B cell (primary cell): ENCODE measurements around the gene GTPBP3. TPM values are rescaled to one million over a fixed set of nuclear protein-coding genes. Genes with fewer than 3 reads are reported as not detected.

Source experiments
- ATAC-seq: fragments of 200-7000 bp; cut with Tn5 transposase; one replicate; pipeline ENCODE4 v1.10.0; 2021; ENCODE audit warnings: low read depth, mild to moderate bottlenecking, moderate number of reproducible peaks, moderate library complexity
- CTCF ChIA-PET: fragments of 350-600 bp; sonication (Branson Sonifier 250); formaldehyde crosslinking; loops from one replicate; lab custom pipeline; 2021; ENCODE audit warnings: antibody characterized with exemption, inconsistent platforms; lab: Charles Lee
- POLR2A ChIA-PET: fragments of 350-600 bp; sonication (Branson Sonifier 250); formaldehyde crosslinking; loops from one replicate; lab custom pipeline; 2021; ENCODE audit warnings: antibody characterized with exemption; lab: Charles Lee
- DNase-seq: peaks from one replicate; pipeline ENCODE4 v3.0.0; 2013
- H2AFZ ChIP-seq: 2 replicates; pipeline ENCODE4 v1.6.1; 2012; ENCODE audit warnings: mild to moderate bottlenecking, low read depth, low read length; ENCODE audit not compliant: insufficient read depth, poor library complexity, severe bottlenecking
- H3K27ac ChIP-seq, 2 donors: 1 replicate in 1 of 2; 2 replicates in 1 of 2; pipeline ENCODE4 v1.5.1; 2012 to 2013; ENCODE audit warnings: low read length in 2 of 2, mild to moderate bottlenecking in 2 of 2, moderate library complexity in 1 of 2
- H3K27me3 ChIP-seq, 4 experiments: fragments of 200-600 bp in 1 of 4; sonication (generic) in 1 of 4; replicated peaks in 1 of 4; 1 replicate in 2 of 4; 2 replicates in 2 of 4; pipeline versions ENCODE4 v1.6.1 to v1.7.0; 2013 to 2016; ENCODE audit warnings: low read length in 3 of 4, mild to moderate bottlenecking in 2 of 4, mixed read lengths in 1 of 4, moderate library complexity in 1 of 4; ENCODE audit not compliant: insufficient read depth in 4 of 4, control insufficient read depth in 3 of 4; ENCODE audit errors: control extremely low read depth in 1 of 4
- H3K36me3 ChIP-seq, 2 experiments: replicated peaks in 1 of 2; 1 replicate in 1 of 2; 2 replicates in 1 of 2; pipeline versions ENCODE4 v1.6.1 to v1.7.1; 2013; ENCODE audit warnings: low read length in 1 of 2; ENCODE audit not compliant: insufficient read depth in 2 of 2, control insufficient read depth in 1 of 2; ENCODE audit errors: control extremely low read depth in 1 of 2, extremely low read depth in 1 of 2
- H3K4me1 ChIP-seq, 2 donors: fragments of 200-600 bp in 1 of 2; sonication (generic) in 1 of 2; 1 replicate in 1 of 2; 2 replicates in 1 of 2; pipeline versions ENCODE4 v1.5.1 to v1.6.1; 2013 to 2017; ENCODE audit warnings: low read length in 2 of 2; ENCODE audit not compliant: control insufficient read depth in 2 of 2, insufficient read depth in 2 of 2
- H3K4me2 ChIP-seq: replicated peaks from 2 replicates; pipeline ENCODE3; 2012; ENCODE audit warnings: mild to moderate bottlenecking, low read depth, low read length; ENCODE audit not compliant: poor library complexity, severe bottlenecking
- H3K4me3 ChIP-seq, 5 experiments: fragments of 200-600 bp in 1 of 5; sonication (generic) in 1 of 5; 1 replicate in 3 of 5; 2 replicates in 2 of 5; pipeline versions ENCODE4 v1.5.1 to v1.7.0; 2011 to 2016; ENCODE audit warnings: low read length in 4 of 5, mild to moderate bottlenecking in 4 of 5, low read depth in 2 of 5, control low read depth in 1 of 5, moderate library complexity in 1 of 5; ENCODE audit not compliant: insufficient read depth in 1 of 5; ENCODE audit errors: control extremely low read depth in 1 of 5, extremely low read depth in 1 of 5
- H3K79me2 ChIP-seq: fragments of 200-600 bp; sonication (generic); one replicate; pipeline ENCODE4 v1.6.0; 2016; ENCODE audit warnings: low read length; ENCODE audit not compliant: control insufficient read depth, insufficient read depth
- H3K9ac ChIP-seq: fragments of 200-600 bp; sonication (generic); 2 replicates; pipeline ENCODE4 v1.6.1; 2017; ENCODE audit warnings: mild to moderate bottlenecking, low read length, moderate library complexity
- H3K9me3 ChIP-seq, 3 donors: one replicate each; pipeline versions ENCODE4 v1.6.1 to v1.7.1; 2013; ENCODE audit warnings: low read length in 2 of 3; ENCODE audit not compliant: control insufficient read depth in 2 of 3, insufficient read depth in 1 of 3; ENCODE audit errors: control extremely low read depth in 1 of 3
- H4K20me1 ChIP-seq: 2 replicates; pipeline ENCODE4 v1.6.0; 2012; ENCODE audit warnings: mild to moderate bottlenecking, low read length; ENCODE audit not compliant: insufficient read depth, control insufficient read depth, poor library complexity, severe bottlenecking
- H3K27ac Mint-ChIP-seq: one replicate; pipeline ENCODE4 v1.8.0; 2021; ENCODE audit warnings: mixed read lengths
- H3K27me3 Mint-ChIP-seq: one replicate; pipeline ENCODE4 v1.8.0; 2021; ENCODE audit warnings: mixed read lengths
- H3K4me1 Mint-ChIP-seq: one replicate; pipeline ENCODE4 v1.8.0; 2021; ENCODE audit warnings: mixed read lengths
- H3K4me3 Mint-ChIP-seq: one replicate; pipeline ENCODE4 v1.8.0; 2021; ENCODE audit warnings: mixed read lengths
- H3K9me3 Mint-ChIP-seq: one replicate; pipeline ENCODE4 v1.8.0; 2022; ENCODE audit warnings: mixed read lengths; ENCODE audit not compliant: insufficient read depth
- EZH2 ChIP-seq: IDR thresholded peaks from 2 replicates; pipeline ENCODE4 v1.6.1; 2012; ENCODE audit warnings: borderline replicate concordance, low read depth, mild to moderate bottlenecking, moderate library complexity, low read length; ENCODE audit not compliant: insufficient read depth, poor library complexity, severe bottlenecking
- WGBS: methylation state at CpG from one replicate; pipeline ENCODE4 v1.1.5; 2013; ENCODE audit warnings: missing lambda C conversion rate; ENCODE audit not compliant: insufficient coverage; 5-methylcytosine and 5-hydroxymethylcytosine counted together
- intact Hi-C: fragments of 100-400 bp; cut with micrococcal nuclease; formaldehyde crosslinking; loops from one replicate; pipeline ENCODE4 v1.10.0; 2022
- polyA plus RNA-seq: library from polyadenylated mRNA; depleted of rRNA; stranded (reverse); fragments of >200 nt; gene quantifications from 2 replicates; pipeline ENCODE4 v1.2.3, GENCODE V29; 2012
- total RNA-seq, 2 donors: library from RNA; stranded (reverse); fragments of 120-200 nt in 1 of 2; gene quantifications; 1 replicate in 1 of 2; 2 replicates in 1 of 2; pipeline versions ENCODE4 v1.2.3 to v1.2.4, GENCODE V29; 2013 to 2022
- TF ChIP-seq, protein P1 (sequence below): fragments of 200-600 bp; IDR thresholded peaks from one replicate; pipeline ENCODE4 v1.8.0; 2022; ENCODE audit warnings: antibody characterized with exemption, mild to moderate bottlenecking

Gene GTPBP3
- total and polyA plus RNA-seq, 2 donors (not counting 1 experiment from before 2014, with no cell fraction given), result 41.6 to 44.9 TPM

DNA sequence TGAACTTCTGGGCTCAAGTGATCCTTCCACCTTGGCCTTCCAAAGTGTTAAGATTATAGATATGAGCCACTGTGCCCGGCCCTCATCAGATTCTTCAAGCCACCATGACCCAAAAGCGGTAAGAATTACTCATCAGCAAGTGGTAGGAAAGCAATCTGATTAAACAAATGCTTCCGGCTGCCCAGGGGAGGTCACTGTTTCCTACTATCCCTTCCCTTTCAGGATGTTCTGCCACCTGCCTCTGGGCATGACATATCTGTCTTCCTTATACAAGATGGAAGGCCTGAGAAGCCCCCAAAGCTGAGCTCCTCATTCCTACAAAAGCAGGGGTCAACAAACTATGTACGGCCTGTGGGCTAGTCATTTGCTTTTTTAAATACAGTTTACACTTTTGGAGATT is 41.1 kb upstream of the GTPBP3 start:
- POLR2A ChIA-PET, result interaction anchor here (0.7 kb wide), 3 partner anchors 202 to 692 kb away, joined by 5 to 7 read pairs (median 6); no protein-coding TSS in a partner anchor
- Histone ChIP-seq H3K4me3 (no peak overlapping the region), H3K4me2 (no peak overlapping the region), H3K27me3 (no peaks in the 10 kb centered on the region), H4K20me1 (no peaks in the 10 kb centered on the region), H2AFZ (no peak overlapping the region), H3K79me2 (no peaks in the 10 kb centered on the region), H3K27ac (no peak overlapping the region), H3K9ac (no peak overlapping the region), H3K9me3 (peaks cover 0 to 13% (median 0%) of the 10 kb centered on the region in 3 donors), H3K4me1 (peaks cover 0 to 7% of the 10 kb centered on the region in 2 donors), H3K36me3 (no peaks in the 10 kb centered on the region)
- CTCF ChIA-PET, result interaction anchor here (0.5 to 2.0 kb wide), 6 partner anchors 8 to 92 kb away, joined by 3 to 10 read pairs (median 4); no protein-coding TSS in a partner anchor
- Mint-ChIP-seq H3K9me3 (no peaks in the 10 kb centered on the region), H3K4me3 (no peak overlapping the region), H3K27ac (no peak overlapping the region), H3K27me3 (no peaks in the 10 kb centered on the region), H3K4me1 (peaks cover 10% of the 10 kb centered on the region)
- DNase-seq (no peak), ATAC-seq (no peak)
- 65% methylated on average over 2 of the region's 4 CpGs for WGBS
- intact Hi-C loops, result no loop called here
- TF ChIP-seq EZH2, result no peak
- TF ChIP-seq, protein P1, sequence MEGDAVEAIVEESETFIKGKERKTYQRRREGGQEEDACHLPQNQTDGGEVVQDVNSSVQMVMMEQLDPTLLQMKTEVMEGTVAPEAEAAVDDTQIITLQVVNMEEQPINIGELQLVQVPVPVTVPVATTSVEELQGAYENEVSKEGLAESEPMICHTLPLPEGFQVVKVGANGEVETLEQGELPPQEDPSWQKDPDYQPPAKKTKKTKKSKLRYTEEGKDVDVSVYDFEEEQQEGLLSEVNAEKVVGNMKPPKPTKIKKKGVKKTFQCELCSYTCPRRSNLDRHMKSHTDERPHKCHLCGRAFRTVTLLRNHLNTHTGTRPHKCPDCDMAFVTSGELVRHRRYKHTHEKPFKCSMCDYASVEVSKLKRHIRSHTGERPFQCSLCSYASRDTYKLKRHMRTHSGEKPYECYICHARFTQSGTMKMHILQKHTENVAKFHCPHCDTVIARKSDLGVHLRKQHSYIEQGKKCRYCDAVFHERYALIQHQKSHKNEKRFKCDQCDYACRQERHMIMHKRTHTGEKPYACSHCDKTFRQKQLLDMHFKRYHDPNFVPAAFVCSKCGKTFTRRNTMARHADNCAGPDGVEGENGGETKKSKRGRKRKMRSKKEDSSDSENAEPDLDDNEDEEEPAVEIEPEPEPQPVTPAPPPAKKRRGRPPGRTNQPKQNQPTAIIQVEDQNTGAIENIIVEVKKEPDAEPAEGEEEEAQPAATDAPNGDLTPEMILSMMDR, result no peak

DNA sequence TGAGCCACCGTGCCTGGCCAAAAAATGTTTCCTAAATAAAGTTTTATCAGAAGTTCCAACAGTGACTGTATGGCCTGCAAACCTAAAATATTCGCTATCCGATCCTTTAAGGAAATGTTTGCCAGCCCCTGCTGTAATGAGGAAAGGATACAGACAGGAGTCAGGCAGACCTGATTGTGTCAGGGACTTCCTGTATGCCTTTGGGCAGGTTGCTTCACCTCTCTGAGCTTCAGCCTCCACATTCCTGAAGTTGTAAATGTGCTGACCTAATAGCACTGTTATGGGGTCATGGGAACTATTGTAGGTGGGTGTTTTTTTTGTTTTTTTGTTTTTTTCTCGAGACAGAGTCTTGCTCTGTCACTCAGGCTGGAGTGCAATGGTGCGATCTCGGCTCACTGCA is 40.4 kb upstream of the GTPBP3 start:
- Histone ChIP-seq H3K27ac (no peak overlapping the region), H2AFZ (no peak overlapping the region), H3K4me3 (no peak overlapping the region), H3K9ac (no peak overlapping the region), H3K4me2 (no peak overlapping the region), H3K79me2 (peaks cover 1% of the 10 kb centered on the region), H3K9me3 (peaks cover 0 to 13% (median 0%) of the 10 kb centered on the region in 3 donors), H3K4me1 (peaks cover 0 to 7% of the 10 kb centered on the region in 2 donors), H4K20me1 (no peaks in the 10 kb centered on the region), H3K36me3 (no peaks in the 10 kb centered on the region), H3K27me3 (no peaks in the 10 kb centered on the region)
- Mint-ChIP-seq H3K27ac (no peak overlapping the region), H3K4me1 (peaks cover 8% of the 10 kb centered on the region), H3K4me3 (no peak overlapping the region), H3K9me3 (no peaks in the 10 kb centered on the region), H3K27me3 (no peaks in the 10 kb centered on the region)
- ChIA-PET POLR2A (no interaction called here), CTCF (interaction anchor here (1.5 to 2.0 kb wide), 2 partner anchors 14 to 88 kb away, joined by 6 to 10 read pairs; no protein-coding TSS in a partner anchor)
- DNase-seq (no peak), ATAC-seq (no peak)
- TF ChIP-seq, protein P1, result no peak
- TF ChIP-seq EZH2, result no peak
- WGBS, result 98% methylated on average over 5 of the region's 6 CpGs
- intact Hi-C loops, result no loop called here
